GM06990 (cell line): ENCODE measurements around the gene SLC32A1.

Source experiments
- DNase-seq: peaks from one replicate; pipeline ENCODE4 v3.0.0-alpha.2; 2011; ENCODE audit not compliant: insufficient read length; ENCODE audit errors: extremely low read depth
- H3K27me3 ChIP-seq: replicated peaks from 2 replicates; pipeline ENCODE4 v1.6.0; 2011; ENCODE audit warnings: low read length; ENCODE audit not compliant: control insufficient read depth, insufficient read depth
- H3K36me3 ChIP-seq: 2 replicates; pipeline ENCODE4 v1.5.1; 2011; ENCODE audit warnings: low read length; ENCODE audit not compliant: control insufficient read depth, insufficient read depth
- H3K4me3 ChIP-seq: replicated peaks from 2 replicates; pipeline ENCODE4 v1.5.1; 2011; ENCODE audit warnings: low read depth, mild to moderate bottlenecking, control low read depth, low read length
- CTCF ChIP-seq: IDR thresholded peaks from 2 replicates; pipeline ENCODE4 v1.5.1; 2011; ENCODE audit warnings: low read length, control low read depth, mild to moderate bottlenecking, inconsistent platforms; ENCODE audit not compliant: insufficient read depth, poor library complexity, severe bottlenecking

SLC32A1 gene

GRCh38 chr20:38737887-38738286, 13.6 kb downstream of the SLC32A1 start:
- Histone ChIP-seq H3K4me3 (no peak overlapping the region), H3K27me3 (peaks cover 2% of the 10 kb centered on the region; the same call in 1 of the 2 replicates), H3K36me3 (no peaks in the 10 kb centered on the region)
- no peak for TF ChIP-seq CTCF
- no peak for DNase-seq

DNA sequence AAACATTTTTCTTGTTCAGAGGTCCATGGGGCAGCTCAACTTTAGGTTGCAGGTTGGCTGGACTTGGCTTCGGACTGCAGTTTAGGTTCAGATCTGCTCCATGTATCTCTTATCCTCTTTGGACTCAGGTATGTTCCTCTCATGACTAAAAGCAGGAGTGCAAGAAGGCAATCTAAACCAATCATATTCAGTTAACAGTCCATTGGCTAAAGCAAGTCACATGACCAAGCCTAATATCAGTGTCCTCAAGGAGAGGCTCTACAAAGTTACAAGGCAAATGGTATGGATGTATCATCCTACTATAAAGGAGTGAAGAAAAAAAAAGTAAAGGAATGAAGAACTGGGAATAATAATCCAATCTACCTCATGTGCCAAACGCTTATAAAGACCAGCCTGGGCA, 21.5 kb downstream of the SLC32A1 start:
- no peak for DNase-seq
- Histone ChIP-seq H3K27me3 (peaks cover 2% of the 10 kb centered on the region; the same call in 1 of the 2 replicates), H3K36me3 (peaks cover 1% of the 10 kb centered on the region; the same call in 1 of the 2 replicates), H3K4me3 (no peak overlapping the region)
- TF ChIP-seq CTCF = no peak

DNA sequence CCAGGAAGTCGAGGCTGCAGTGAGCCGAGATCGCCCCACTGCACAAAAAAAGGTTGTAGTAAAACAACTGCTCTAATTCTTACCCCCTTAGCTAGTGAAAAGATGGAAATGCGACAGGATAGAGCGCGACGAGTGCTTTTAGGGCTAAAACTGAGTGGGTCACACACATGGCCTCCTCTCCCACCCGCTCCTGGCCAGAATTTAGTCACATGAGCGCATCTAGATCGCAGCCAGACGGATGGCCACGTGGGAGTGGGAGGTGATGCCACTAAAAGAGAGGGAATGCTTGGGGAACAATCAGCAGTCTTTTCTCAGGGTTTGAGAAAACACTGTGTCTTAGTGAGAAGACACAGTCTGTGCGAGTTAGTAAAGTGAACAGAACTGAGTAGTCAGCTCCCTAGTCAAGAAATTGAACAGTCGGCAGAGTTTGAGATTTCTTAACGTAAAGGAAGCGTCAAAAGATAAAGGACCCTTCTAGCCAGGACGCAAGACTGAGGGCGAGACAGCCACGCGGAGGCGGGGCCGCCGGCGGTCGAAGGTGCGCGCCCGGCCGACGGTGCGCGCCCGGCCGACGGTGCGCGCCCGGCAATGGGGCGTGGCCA, 23.3 kb downstream of the SLC32A1 start:
- Histone ChIP-seq H3K36me3 (peaks cover 3% of the 10 kb centered on the region; the same call in 1 of the 2 replicates), H3K27me3 (no peaks in the 10 kb centered on the region), H3K4me3 (peak overlapping the region; percentile 31; the same call in 1 of the 2 replicates)
- no peak for DNase-seq
- TF ChIP-seq CTCF = no peak

DNA sequence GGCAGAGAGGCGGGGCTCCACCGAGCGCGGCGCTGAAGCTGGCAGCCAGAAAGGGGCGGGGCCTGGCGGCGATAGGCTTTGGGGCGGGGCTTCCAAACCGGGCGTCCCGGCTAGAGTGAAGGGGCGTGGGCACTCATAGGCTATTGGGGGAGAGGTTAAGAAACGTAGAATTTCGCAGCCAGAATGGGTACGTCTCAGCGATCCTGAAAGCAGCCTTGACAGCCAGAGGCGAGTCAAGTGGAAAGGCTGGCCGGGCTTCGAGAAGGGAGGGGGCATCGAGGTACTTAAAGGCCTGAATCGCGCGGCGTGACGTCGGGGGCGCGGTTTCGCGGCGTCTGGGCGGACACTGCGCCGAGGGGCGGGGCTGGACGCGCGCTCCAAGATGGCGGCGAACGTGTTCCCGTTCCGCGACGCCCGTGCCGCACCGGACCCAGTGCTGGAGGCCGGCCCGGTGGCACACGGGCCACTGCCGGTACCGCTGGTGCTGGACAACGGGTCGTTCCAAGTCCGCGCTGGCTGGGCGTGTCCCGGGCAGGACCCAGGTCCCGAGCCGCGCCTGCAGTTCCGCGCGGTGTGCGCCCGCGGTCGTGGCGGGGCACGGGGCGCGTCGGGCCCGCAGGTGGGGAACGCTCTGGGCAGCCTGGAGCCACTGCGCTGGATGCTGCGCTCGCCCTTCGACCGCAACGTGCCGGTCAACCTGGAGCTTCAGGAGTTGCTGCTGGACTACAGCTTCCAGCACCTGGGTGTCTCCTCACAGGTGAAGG, 24.0 kb downstream of the SLC32A1 start, which contains the start of gene ACTR5:
Gene ACTR5, plus strand, starts transcription at position 364 of the 764 bp plus-strand sequence. Its CDS starts 19 bp downstream, at position 383.
- peaks cover 3% of the 10 kb centered on the region for H3K36me3 ChIP-seq

DNA sequence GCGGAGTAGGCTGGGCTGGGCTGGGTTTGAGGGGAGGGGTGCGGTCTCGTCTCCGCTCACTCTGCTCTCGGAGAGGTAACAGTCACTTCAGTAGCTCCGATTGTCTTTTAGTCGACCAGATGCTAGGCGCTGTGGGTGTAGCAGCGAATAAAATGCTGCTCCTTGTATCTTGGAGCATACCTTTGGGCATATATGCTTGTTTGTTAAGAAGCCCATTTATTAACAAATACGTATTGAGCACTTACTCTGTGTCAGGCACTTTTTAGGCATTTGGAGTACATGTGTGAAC, 24.5 kb downstream of the SLC32A1 start:
- DNase-seq = no peak
- TF ChIP-seq CTCF = no peak
- peak overlapping the region; percentile 92 for H3K4me3 ChIP-seq
- peaks cover 3% of the 10 kb centered on the region for H3K36me3 ChIP-seq
- no peaks in the 10 kb centered on the region for H3K27me3 ChIP-seq

More for the DNA sequence above, 24.0 kb downstream of the SLC32A1 start, which contains the start of gene ACTR5:
- peak; percentile 94 for DNase-seq
- TF ChIP-seq CTCF = no peak
- no peaks in the 10 kb centered on the region for H3K27me3 ChIP-seq
- peak within 1 kb of the TSS; percentile 92 for H3K4me3 ChIP-seq
